Muscle layer of colon (tissue), 2 donors: ENCODE measurements around the gene ALOX15.
"Not testable (repeated sequence)": the region's sequence is repeated elsewhere in the genome, so short reads cannot be mapped to it uniquely, and the experiment has no call there.

ENCODE experiments used
- H3K27ac ChIP-seq: one replicate; pipeline ENCODE4 v1.7.0; 2013; ENCODE audit warnings: low read depth, mild to moderate bottlenecking, low read length, moderate library complexity
- H3K27me3 ChIP-seq, 2 donors: one replicate each; pipeline ENCODE4 v1.7.0; 2013; ENCODE audit warnings: low read length in 2 of 2, mild to moderate bottlenecking in 2 of 2; ENCODE audit not compliant: insufficient read depth in 2 of 2, control insufficient read depth in 1 of 2
- H3K36me3 ChIP-seq: one replicate; pipeline ENCODE4 v1.7.0; 2013; ENCODE audit warnings: mild to moderate bottlenecking, low read length; ENCODE audit not compliant: insufficient read depth
- H3K4me1 ChIP-seq: one replicate; pipeline ENCODE4 v1.7.0; 2013; ENCODE audit warnings: mild to moderate bottlenecking, low read length; ENCODE audit not compliant: insufficient read depth
- H3K4me3 ChIP-seq, 2 donors: one replicate each; pipeline ENCODE4 v1.7.0; 2013; ENCODE audit warnings: low read length in 2 of 2, low read depth in 1 of 2, mild to moderate bottlenecking in 1 of 2, moderate library complexity in 1 of 2
- H3K9ac ChIP-seq: one replicate; pipeline ENCODE4 v1.7.0; 2013; ENCODE audit warnings: low read length
- H3K9me3 ChIP-seq: one replicate; pipeline ENCODE4 v1.7.0; 2013; ENCODE audit warnings: mild to moderate bottlenecking, low read length
- donor health status: abdominal sarcoma.
- donor health status: Adenocarcinoma of cecum.

The ALOX15 gene

GRCh38 chr17:4645642-4646041 lies 4.2 kb upstream of the ALOX15 start:
- Histone ChIP-seq H3K4me1 (no peaks in the 10 kb centered on the region), H3K27me3 (peaks cover 3 to 19% of the 10 kb centered on the region in 2 donors), H3K4me3 (no peak overlapping the region), H3K9ac (no peak overlapping the region), H3K36me3 (no peaks in the 10 kb centered on the region), H3K9me3 (no peaks in the 10 kb centered on the region), H3K27ac (no peak overlapping the region)

GRCh38 chr17:4643676-4644075 lies 2.2 kb upstream of the ALOX15 start:
- Histone ChIP-seq H3K4me3 (no peak overlapping the region), H3K9me3 (no peaks in the 10 kb centered on the region), H3K27me3 (peaks cover 3 to 23% of the 10 kb centered on the region in 2 donors), H3K27ac (no peak overlapping the region), H3K9ac (no peak overlapping the region), H3K36me3 (no peaks in the 10 kb centered on the region), H3K4me1 (no peaks in the 10 kb centered on the region)

GRCh38 chr17:4642286-4642685 lies 808 bp upstream of the ALOX15 start:
- Histone ChIP-seq H3K9ac (no peak overlapping the region), H3K36me3 (no peaks in the 10 kb centered on the region), H3K4me3 (no peak overlapping the region), H3K9me3 (no peaks in the 10 kb centered on the region), H3K27me3 (peaks cover 3 to 26% of the 10 kb centered on the region in 2 donors), H3K27ac (no peak overlapping the region), H3K4me1 (no peaks in the 10 kb centered on the region)

- not testable (repeated sequence) for H3K9me3 ChIP-seq, H3K9ac ChIP-seq, H3K27ac ChIP-seq, H3K4me1 ChIP-seq, H3K36me3 ChIP-seq, H3K4me3 ChIP-seq
- H3K27me3 ChIP-seq, result peaks cover 3 to 33% of the 10 kb centered on the region in 2 donors
Measured at GRCh38 chr17:4640569-4641188, 799 bp downstream of the ALOX15 start.

GRCh38 chr17:4639301-4640059 lies 2.0 kb downstream of the ALOX15 start:
- not testable (repeated sequence) for H3K27ac ChIP-seq, H3K4me1 ChIP-seq, H3K9me3 ChIP-seq, H3K36me3 ChIP-seq, H3K9ac ChIP-seq, H3K4me3 ChIP-seq
- H3K27me3 ChIP-seq, result peaks cover 3 to 36% of the 10 kb centered on the region in 2 donors

GRCh38 chr17:4638766-4639165 lies 2.7 kb downstream of the ALOX15 start:
- H3K9me3 ChIP-seq, H3K4me1 ChIP-seq, H3K4me3 ChIP-seq, H3K27ac ChIP-seq, H3K36me3 ChIP-seq, H3K9ac ChIP-seq: not testable (repeated sequence)
- H3K27me3 ChIP-seq, result peaks cover 3 to 36% of the 10 kb centered on the region in 2 donors

GRCh38 chr17:4636474-4637100 lies 4.9 kb downstream of the ALOX15 start:
- Histone ChIP-seq H3K36me3 (no peaks in the 10 kb centered on the region), H3K27me3 (peaks cover 0 to 30% of the 10 kb centered on the region in 2 donors), H3K9ac (no peak overlapping the region), H3K4me1 (no peaks in the 10 kb centered on the region), H3K9me3 (no peaks in the 10 kb centered on the region), H3K4me3 (no peak overlapping the region), H3K27ac (no peak overlapping the region)

GRCh38 chr17:4635823-4636375 lies 5.6 kb downstream of the ALOX15 start:
- no peak overlapping the region for H3K9ac ChIP-seq
- H3K27me3 ChIP-seq, result peaks cover 0 to 23% of the 10 kb centered on the region in 2 donors
- no peaks in the 10 kb centered on the region for H3K36me3 ChIP-seq
- no peak overlapping the region for H3K27ac ChIP-seq
- no peaks in the 10 kb centered on the region for H3K9me3 ChIP-seq
- no peaks in the 10 kb centered on the region for H3K4me1 ChIP-seq
- H3K4me3 ChIP-seq, result no peak overlapping the region

GRCh38 chr17:4634976-4635375 lies 6.5 kb downstream of the ALOX15 start:
- Histone ChIP-seq H3K4me3 (no peak overlapping the region), H3K9ac (no peak overlapping the region), H3K36me3 (no peaks in the 10 kb centered on the region), H3K9me3 (no peaks in the 10 kb centered on the region), H3K4me1 (no peaks in the 10 kb centered on the region), H3K27me3 (peaks cover 0 to 23% of the 10 kb centered on the region in 2 donors), H3K27ac (no peak overlapping the region)

GRCh38 chr17:4633643-4634042 lies 7.8 kb downstream of the ALOX15 start:
- no peak overlapping the region for H3K27ac ChIP-seq
- no peaks in the 10 kb centered on the region for H3K4me1 ChIP-seq
- no peaks in the 10 kb centered on the region for H3K36me3 ChIP-seq
- peaks cover 0 to 19% of the 10 kb centered on the region in 2 donors for H3K27me3 ChIP-seq
- no peak overlapping the region for H3K4me3 ChIP-seq
- H3K9me3 ChIP-seq, result no peaks in the 10 kb centered on the region
- H3K9ac ChIP-seq, result no peak overlapping the region

- H3K4me3 ChIP-seq, result no peak overlapping the region
- H3K9me3 ChIP-seq, result no peaks in the 10 kb centered on the region
- no peaks in the 10 kb centered on the region for H3K36me3 ChIP-seq
- no peak overlapping the region for H3K27ac ChIP-seq
- no peaks in the 10 kb centered on the region for H3K4me1 ChIP-seq
- H3K9ac ChIP-seq, result no peak overlapping the region
- H3K27me3 ChIP-seq, result peaks cover 0 to 19% of the 10 kb centered on the region in 2 donors
Measured at GRCh38 chr17:4632581-4632920, 8.9 kb downstream of the ALOX15 start.
